Activated CD4-positive, alpha-beta T cell treated with anti-CD3 and anti-CD28 coated beads for 4 hours (primary cell): ENCODE results near the gene ETNK2.
"Not testable (repeated sequence)": the region's sequence is repeated elsewhere in the genome, so short reads cannot be mapped to it uniquely, and the experiment has no call there.

Experiments
- DNase-seq, 2 donors: peaks; one replicate each; pipeline ENCODE4 v3.0.0-alpha.2; 2020

Gene ETNK2

GRCh38 chr1:204123376-204123775 is 28.5 kb downstream of the ETNK2 start:
- DNase-seq, result no peak

- DNase-seq, result no peak
These were observed 29.8 kb downstream of the ETNK2 start for GRCh38 chr1:204121840-204122555.

DNA sequence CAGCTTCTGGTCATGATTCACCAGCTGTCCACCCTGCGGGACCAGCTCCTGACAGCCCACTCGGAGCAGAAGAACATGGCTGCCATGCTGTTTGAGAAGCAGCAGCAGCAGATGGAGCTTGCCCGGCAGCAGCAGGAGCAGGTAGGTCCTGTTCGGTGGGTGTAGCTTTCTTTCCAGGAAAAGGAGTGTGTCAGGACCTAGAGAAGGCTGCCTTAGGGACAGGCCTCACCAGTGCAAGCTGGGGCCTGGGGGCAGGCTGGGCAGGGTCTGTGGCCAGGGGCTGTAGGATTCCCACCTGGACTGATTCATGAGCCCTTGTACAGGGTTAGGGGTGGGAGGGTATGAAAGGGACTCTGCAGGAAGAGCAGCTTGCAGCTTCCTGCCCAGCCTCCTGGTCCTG is 35.3 kb downstream of the ETNK2 start:
- no peak for DNase-seq

DNA sequence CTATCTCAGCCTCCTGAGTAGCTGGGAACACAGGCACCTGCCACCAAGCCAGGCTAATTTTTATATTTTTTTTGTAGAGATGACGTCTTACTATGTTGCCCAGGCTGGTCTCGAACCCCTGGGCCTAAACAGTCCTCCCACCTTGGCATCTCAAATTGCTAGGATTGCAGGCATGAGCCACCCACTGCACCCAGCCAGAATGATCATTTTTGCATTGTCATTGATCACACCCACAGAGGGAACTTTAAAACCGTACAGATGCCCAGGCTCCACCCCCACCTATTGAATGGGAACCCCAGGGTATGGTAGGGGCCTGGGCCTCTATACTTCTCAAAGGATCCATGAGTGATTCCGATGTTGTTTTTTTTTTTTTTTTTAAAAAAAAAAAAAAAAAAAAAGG is 36.7 kb downstream of the ETNK2 start:
- DNase-seq, result no peak

GRCh38 chr1:204114606-204115005 is 37.2 kb downstream of the ETNK2 start:
- no peak for DNase-seq

- no peak for DNase-seq
These were observed 37.9 kb downstream of the ETNK2 start for GRCh38 chr1:204113896-204114295.

GRCh38 chr1:204112876-204113730 is 38.7 kb downstream of the ETNK2 start:
- no peak for DNase-seq

- no peak for DNase-seq
These were observed 40.8 kb downstream of the ETNK2 start for GRCh38 chr1:204110894-204111633.

DNA sequence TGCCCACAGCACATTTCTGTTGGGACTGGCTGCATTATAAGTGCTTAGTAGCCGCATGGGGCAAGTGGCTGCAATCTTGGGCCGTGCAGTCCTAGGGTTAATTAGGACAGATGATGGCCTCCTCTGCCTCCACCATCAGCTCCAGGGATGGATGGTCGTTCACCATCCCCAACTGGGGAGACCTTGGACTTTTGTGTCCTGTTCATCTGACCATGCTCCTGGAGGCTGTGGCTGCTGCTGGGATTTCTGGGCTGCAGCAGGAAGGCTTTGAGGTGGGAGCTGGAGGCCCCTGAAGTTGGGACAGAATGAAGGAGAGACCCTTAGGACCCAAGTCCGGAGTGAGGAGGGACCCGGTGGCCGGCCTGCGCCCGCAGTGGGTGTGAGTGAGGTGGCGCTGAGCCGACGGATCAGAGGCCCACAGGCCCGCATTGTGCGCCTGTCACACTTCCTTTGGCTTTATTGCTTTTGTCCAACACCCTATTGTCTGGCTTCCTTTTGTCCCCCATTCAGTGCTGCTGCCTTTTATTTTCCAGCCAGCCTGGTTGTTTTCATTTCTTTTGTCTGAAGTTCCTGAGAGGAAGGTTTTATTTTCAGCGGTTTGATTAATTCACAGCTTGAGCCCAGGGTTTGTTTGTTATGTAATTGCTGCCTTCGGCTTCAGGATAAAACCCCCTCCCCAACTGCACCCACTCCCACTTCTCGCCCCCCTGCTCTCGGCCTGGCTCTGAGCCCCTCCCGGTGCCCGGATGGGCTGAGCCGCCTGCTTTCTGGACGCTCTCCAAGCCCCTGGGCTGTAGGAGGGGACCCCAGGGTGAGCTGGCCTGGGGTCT is 43.3 kb downstream of the ETNK2 start:
- no peak for DNase-seq

GRCh38 chr1:204107892-204108291 is 44.0 kb downstream of the ETNK2 start:
- DNase-seq, result no peak

- no peak for DNase-seq
These were observed 45.0 kb downstream of the ETNK2 start for GRCh38 chr1:204106825-204107224.

GRCh38 chr1:204105131-204105515 is 46.7 kb downstream of the ETNK2 start:
- no peak for DNase-seq

DNA sequence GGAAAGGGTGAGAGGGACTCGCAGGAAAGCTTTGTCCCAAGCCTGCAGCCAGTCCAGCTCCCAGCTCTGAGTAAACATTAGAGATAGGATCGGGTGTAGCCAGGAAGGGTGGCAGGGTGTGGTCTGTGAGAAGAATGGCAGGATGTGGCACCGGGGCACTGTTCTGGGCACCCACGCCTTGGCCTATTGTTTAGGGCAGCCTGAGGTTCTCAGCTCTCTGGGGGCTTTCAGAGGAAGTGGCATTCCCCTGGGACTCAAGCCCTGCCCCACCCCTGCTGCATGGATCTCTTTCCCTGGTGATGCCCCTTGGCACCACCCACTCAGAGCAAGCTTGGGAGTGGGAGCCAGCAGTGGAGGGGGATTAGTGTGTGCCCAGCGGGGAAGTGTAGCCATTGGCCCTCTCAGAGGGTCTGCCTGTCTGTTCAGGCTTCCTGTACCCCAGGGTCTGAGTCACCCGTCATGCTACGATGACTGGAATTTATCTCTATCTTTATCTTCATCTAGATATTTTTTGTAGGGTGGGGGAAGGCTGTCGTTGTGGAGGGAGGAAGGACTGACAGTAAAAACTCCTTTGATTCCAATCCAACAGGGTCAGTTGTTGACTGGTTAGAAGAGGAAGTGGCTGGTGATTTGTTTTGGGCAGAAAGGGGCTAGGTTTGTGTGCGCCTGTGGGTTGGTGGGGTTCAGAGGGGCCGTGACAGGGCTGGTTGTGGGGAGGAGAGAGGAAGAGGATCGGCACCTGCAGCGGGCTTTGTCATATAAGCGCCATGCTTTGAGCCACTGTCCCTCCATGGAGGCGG is 47.3 kb downstream of the ETNK2 start:
- peak in 1 of 2 donors; percentile 8 for DNase-seq

- DNase-seq, result no peak
These were observed 48.5 kb downstream of the ETNK2 start for GRCh38 chr1:204103431-204103741.

DNA sequence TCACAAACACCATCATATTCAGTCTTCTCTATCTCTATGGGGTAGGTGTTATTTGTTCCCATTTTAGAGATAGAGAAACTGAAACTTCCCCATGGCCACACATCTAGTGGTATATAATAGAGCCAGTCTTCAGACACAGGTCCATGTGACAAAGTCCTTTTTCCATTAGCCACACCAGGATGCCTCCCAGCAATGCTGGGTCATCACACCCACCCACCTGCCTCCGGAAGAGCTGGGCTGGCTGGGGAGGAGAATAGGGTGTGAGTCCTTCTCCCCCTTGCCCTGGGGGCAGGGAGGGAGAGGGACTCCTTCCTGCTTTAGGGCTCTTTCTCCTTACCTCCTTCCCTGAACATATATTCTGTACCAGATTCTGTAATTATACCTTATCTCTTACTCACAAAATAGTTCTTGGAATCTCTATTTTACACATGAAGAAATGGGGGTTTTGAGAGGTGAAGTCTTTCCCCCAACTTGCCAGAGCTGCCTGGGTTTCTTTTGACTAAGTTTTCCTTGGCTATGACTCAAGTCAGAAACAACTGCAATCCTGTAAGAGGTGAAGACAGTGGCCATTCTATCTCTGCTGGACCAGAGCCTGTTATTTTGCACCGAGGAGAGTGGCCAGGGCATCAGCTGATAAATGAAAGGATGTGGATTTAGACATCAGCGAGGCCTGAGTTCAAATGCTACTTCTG is 49.0 kb downstream of the ETNK2 start:
- no peak for DNase-seq

GRCh38 chr1:204102029-204102611 is 49.7 kb downstream of the ETNK2 start:
- DNase-seq, result peak in 1 of 2 donors; percentile 6

GRCh38 chr1:204099754-204100153 is 52.1 kb downstream of the ETNK2 start:
- DNase-seq, result not testable (repeated sequence)

DNA sequence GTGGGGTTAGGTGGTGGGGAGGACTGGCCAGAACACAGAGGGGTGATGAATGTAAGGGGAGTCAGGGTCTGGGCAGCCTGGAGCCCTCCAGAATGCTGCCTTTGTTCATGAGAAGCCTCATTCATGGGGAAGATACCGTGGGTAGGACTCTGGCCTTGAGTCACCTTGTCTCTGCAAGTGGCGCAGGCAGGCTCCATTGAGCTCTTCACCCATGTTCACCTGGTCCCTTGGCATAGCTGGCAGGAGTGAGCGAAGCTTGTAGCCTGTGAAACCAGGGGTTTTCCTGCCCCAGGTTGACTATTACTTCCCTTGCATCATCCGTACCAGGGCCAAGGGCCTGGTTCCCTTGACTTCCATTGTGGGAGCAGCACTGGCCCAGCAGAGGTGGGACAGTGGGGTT is 53.2 kb downstream of the ETNK2 start:
- DNase-seq, result no peak

- no peak for DNase-seq
These were observed 54.9 kb downstream of the ETNK2 start for GRCh38 chr1:204096931-204097330.

GRCh38 chr1:204094856-204095634 is 56.8 kb downstream of the ETNK2 start:
- no peak for DNase-seq
